ENCODE results near the gene NOTCH3. TPM values are rescaled to one million over a fixed set of nuclear protein-coding genes. Genes with fewer than 3 reads are reported as not detected.

NOTCH3 gene
- total RNA-seq, 2 donors from 2014 or later: 0.02 TPM

GRCh38 chr19:15180451-15181390, 20.1 kb downstream of the NOTCH3 start:
- Mint-ChIP-seq H3K36me3 (ENCODE audit: insufficient read depth in 2 of 2) (peaks cover 0 to 1% of the 10 kb centered on the region in 2 donors), H3K4me1 (ENCODE audit: low read depth) (peaks cover 7% of the 10 kb centered on the region), H3K27me3 (ENCODE audit: low read depth) (peaks cover 10% of the 10 kb centered on the region), H3K27ac (no peak overlapping the region), H3K4me3 (no peak overlapping the region), H3K9me3 (no peaks in the 10 kb centered on the region)
- DNase-seq: no peak
- ATAC-seq (replicated peaks in 1 of 2): no peak

GRCh38 chr19:15178629-15179308, 22.0 kb downstream of the NOTCH3 start:
- Mint-ChIP-seq H3K4me3 (peak overlapping the region in 1 of 2 donors; percentile 55), H3K9me3 (no peaks in the 10 kb centered on the region), H3K27me3 (ENCODE audit: low read depth) (peaks cover 14% of the 10 kb centered on the region), H3K27ac (no peak overlapping the region), H3K4me1 (ENCODE audit: low read depth) (peaks cover 7% of the 10 kb centered on the region), H3K36me3 (ENCODE audit: insufficient read depth in 2 of 2) (peaks cover 0 to 1% of the 10 kb centered on the region in 2 donors)
- no peak for DNase-seq
- no peak for ATAC-seq (replicated peaks in 1 of 2)

- no peak overlapping the region for H3K27ac Mint-ChIP-seq
- peaks cover 0 to 1% of the 10 kb centered on the region in 2 donors for H3K36me3 Mint-ChIP-seq (ENCODE audit: insufficient read depth in 2 of 2)
- DNase-seq: peak; percentile 86 to 88
Observed at GRCh38 chr19:15177269-15178116, 23.3 kb downstream of the NOTCH3 start.

DNA sequence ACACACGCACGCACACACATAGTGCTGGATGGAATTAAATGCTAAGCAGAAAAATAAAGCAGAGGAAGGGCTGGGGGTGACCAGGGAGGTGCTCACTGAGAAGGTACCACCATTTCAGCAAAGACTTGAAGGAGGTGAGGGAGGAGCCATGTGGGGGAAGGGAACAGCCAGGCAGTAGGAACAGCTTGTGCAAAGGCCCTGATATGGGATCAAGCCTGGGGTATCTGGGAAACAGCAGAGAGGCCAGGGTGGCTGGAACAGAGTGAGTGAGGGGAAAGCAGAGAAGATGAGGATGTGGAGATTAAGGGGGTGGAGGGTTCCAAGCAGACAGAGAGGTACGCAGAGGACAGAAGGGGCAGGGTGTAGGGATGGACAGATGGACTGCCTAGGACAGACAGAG, 25.2 kb downstream of the NOTCH3 start:
- Mint-ChIP-seq H3K27ac (no peak overlapping the region), H3K4me1 (ENCODE audit: low read depth) (peaks cover 7% of the 10 kb centered on the region), H3K36me3 (ENCODE audit: insufficient read depth in 2 of 2) (peaks cover 0 to 1% of the 10 kb centered on the region in 2 donors), H3K9me3 (no peaks in the 10 kb centered on the region), H3K4me3 (no peak overlapping the region), H3K27me3 (ENCODE audit: low read depth) (peaks cover 14% of the 10 kb centered on the region)
- no peak for DNase-seq
- ATAC-seq (replicated peaks in 1 of 2): no peak

More at GRCh38 chr19:15177269-15178116, 23.3 kb downstream of the NOTCH3 start:
- H3K9me3 Mint-ChIP-seq: no peaks in the 10 kb centered on the region
- peaks cover 14% of the 10 kb centered on the region for H3K27me3 Mint-ChIP-seq (ENCODE audit: low read depth)
- peaks cover 7% of the 10 kb centered on the region for H3K4me1 Mint-ChIP-seq (ENCODE audit: low read depth)
- H3K4me3 Mint-ChIP-seq: peak overlapping the region; percentile 47 to 71
- ATAC-seq (replicated peaks in 1 of 2): peak; percentile 91 to 96

GRCh38 chr19:15173746-15174404, 26.9 kb downstream of the NOTCH3 start:
- DNase-seq (peak in 1 of 2 donors; percentile 11), ATAC-seq (replicated peaks in 1 of 2) (no peak)
- Mint-ChIP-seq H3K27me3 (ENCODE audit: low read depth) (peaks cover 14% of the 10 kb centered on the region), H3K4me1 (ENCODE audit: low read depth) (peaks cover 7% of the 10 kb centered on the region), H3K36me3 (ENCODE audit: insufficient read depth in 2 of 2) (peaks cover 0 to 1% of the 10 kb centered on the region in 2 donors), H3K4me3 (no peak overlapping the region), H3K9me3 (no peaks in the 10 kb centered on the region), H3K27ac (no peak overlapping the region)

- Mint-ChIP-seq H3K27me3 (ENCODE audit: low read depth) (peaks cover under 1% of the 10 kb centered on the region), H3K4me3 (no peak overlapping the region), H3K9me3 (peaks cover 0 to 7% of the 10 kb centered on the region in 2 donors), H3K36me3 (ENCODE audit: insufficient read depth in 2 of 2) (no peaks in the 10 kb centered on the region), H3K4me1 (ENCODE audit: low read depth) (no peaks in the 10 kb centered on the region), H3K27ac (no peak overlapping the region)
- ATAC-seq (replicated peaks in 1 of 2) (no peak), DNase-seq (no peak)
Observed at GRCh38 chr19:15170345-15170744, 30.4 kb downstream of the NOTCH3 start.

DNA sequence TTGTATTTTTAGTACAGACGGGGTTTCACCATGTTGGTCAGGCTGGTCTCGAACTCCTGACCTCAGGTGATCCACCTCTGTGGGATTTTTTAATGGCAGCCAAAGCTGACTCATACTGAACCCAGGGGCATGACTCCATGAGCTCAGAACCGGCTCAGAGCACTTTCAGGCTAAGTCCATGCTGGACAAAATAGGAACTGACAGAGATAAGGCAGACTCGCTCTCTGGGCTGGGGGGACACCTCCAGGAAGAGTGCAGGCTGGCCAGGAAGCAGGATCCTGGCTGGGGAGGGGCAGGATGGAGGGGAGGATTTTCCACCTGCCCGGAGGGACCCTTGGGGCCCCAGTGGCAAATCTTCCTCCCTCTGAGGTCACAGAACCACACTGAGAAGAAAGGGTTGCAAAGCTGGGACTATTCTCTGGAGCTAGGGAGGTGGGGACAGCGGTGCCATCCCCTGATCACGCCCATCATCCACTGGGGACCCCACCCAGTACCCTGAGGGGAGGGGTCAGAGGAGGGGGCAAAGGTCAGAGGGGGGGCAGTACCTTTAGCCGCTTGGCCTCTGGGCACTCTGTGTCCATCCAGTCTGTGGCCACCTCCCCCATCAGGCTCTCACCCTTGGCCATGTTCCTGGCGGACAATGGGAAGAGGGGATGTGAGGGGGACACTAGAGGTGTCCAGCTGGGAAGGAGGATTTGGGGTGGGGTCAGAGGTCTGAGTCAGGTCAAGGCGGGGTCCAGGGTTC, 31.1 kb downstream of the NOTCH3 start:
- Mint-ChIP-seq H3K27me3 (ENCODE audit: low read depth) (no peaks in the 10 kb centered on the region), H3K4me1 (ENCODE audit: low read depth) (no peaks in the 10 kb centered on the region), H3K4me3 (no peak overlapping the region), H3K27ac (no peak overlapping the region), H3K9me3 (peaks cover 0 to 9% of the 10 kb centered on the region in 2 donors), H3K36me3 (ENCODE audit: insufficient read depth in 2 of 2) (peaks cover 4 to 5% of the 10 kb centered on the region in 2 donors)
- no peak for ATAC-seq (replicated peaks in 1 of 2)
- no peak for DNase-seq

GRCh38 chr19:15166700-15167099, 34.1 kb downstream of the NOTCH3 start:
- DNase-seq: no peak
- ATAC-seq (replicated peaks in 1 of 2): no peak
- no peak overlapping the region for H3K27ac Mint-ChIP-seq
- H3K36me3 Mint-ChIP-seq (ENCODE audit: insufficient read depth in 2 of 2): peaks cover 5 to 6% of the 10 kb centered on the region in 2 donors
- no peaks in the 10 kb centered on the region for H3K27me3 Mint-ChIP-seq (ENCODE audit: low read depth)
- no peaks in the 10 kb centered on the region for H3K4me1 Mint-ChIP-seq (ENCODE audit: low read depth)
- H3K9me3 Mint-ChIP-seq: peaks cover 2 to 9% of the 10 kb centered on the region in 2 donors
- no peak overlapping the region for H3K4me3 Mint-ChIP-seq

- H3K9me3 Mint-ChIP-seq: peaks cover 2 to 6% of the 10 kb centered on the region in 2 donors
- H3K36me3 Mint-ChIP-seq (ENCODE audit: insufficient read depth in 2 of 2): peaks cover 5 to 6% of the 10 kb centered on the region in 2 donors
- no peak overlapping the region for H3K27ac Mint-ChIP-seq
- no peaks in the 10 kb centered on the region for H3K27me3 Mint-ChIP-seq (ENCODE audit: low read depth)
- ATAC-seq (replicated peaks in 1 of 2) (no peak), DNase-seq (no peak)
- no peak overlapping the region for H3K4me3 Mint-ChIP-seq
- no peaks in the 10 kb centered on the region for H3K4me1 Mint-ChIP-seq (ENCODE audit: low read depth)
Observed at GRCh38 chr19:15161028-15161984, 39.5 kb downstream of the NOTCH3 start.

DNA sequence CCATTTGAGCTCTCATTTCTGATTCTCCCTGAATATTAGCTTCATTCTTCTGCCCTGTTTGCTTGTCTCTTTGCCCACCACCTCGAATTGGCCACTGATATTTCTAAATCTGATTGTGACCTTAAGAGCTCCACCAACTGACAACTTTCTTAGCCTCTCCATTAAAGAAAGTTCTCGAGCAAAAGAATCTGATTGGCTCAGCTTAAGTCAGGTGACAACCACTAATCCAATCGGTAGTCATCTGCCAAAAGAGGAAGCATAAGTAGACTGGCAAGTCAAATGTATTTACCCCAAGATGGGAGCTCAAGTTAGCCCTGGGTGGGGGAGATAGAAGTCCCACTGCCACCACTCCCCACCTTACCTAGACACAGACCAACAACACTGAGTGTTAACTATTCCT, 41.5 kb downstream of the NOTCH3 start:
- H3K36me3 Mint-ChIP-seq (ENCODE audit: insufficient read depth in 2 of 2): peaks cover 1 to 3% of the 10 kb centered on the region in 2 donors
- ATAC-seq (replicated peaks in 1 of 2): no peak
- peaks cover 3 to 4% of the 10 kb centered on the region in 2 donors for H3K9me3 Mint-ChIP-seq
- no peak for DNase-seq
- no peak overlapping the region for H3K4me3 Mint-ChIP-seq
- no peak overlapping the region for H3K27ac Mint-ChIP-seq
- H3K4me1 Mint-ChIP-seq (ENCODE audit: low read depth): no peaks in the 10 kb centered on the region
- H3K27me3 Mint-ChIP-seq (ENCODE audit: low read depth): no peaks in the 10 kb centered on the region

- Mint-ChIP-seq H3K27ac (no peak overlapping the region), H3K36me3 (ENCODE audit: insufficient read depth in 2 of 2) (peaks cover 0 to 2% of the 10 kb centered on the region in 2 donors), H3K9me3 (peaks cover 2 to 3% of the 10 kb centered on the region in 2 donors), H3K4me1 (ENCODE audit: low read depth) (no peaks in the 10 kb centered on the region), H3K4me3 (no peak overlapping the region), H3K27me3 (ENCODE audit: low read depth) (peaks cover 7% of the 10 kb centered on the region)
- DNase-seq (no peak), ATAC-seq (replicated peaks in 1 of 2) (no peak)
Observed at GRCh38 chr19:15156391-15156790, 44.4 kb downstream of the NOTCH3 start.

All from activated T-cell treated with anti-CD3 and anti-CD28 coated beads, Interleukin-2, amount 50 U/mL, for 72 hours (primary cell).